Common myeloid progenitor, CD34-positive (primary cell): ENCODE results near the gene OSBPL2.

Experiments
- CTCF ChIA-PET: fragments of 350-600 bp; sonication (Branson Sonifier 250); formaldehyde crosslinking; loops from one replicate; lab custom pipeline; 2021; ENCODE audit warnings: antibody characterized with exemption; lab: Charles Lee
- POLR2A ChIA-PET: fragments of 350-600 bp; sonication (Branson Sonifier 250); formaldehyde crosslinking; loops from one replicate; lab custom pipeline; 2021; ENCODE audit warnings: antibody characterized with exemption; lab: Charles Lee
- DNase-seq, 3 donors: peaks; one replicate each; pipeline versions ENCODE4 v3.0.0 to v3.0.0-alpha.2; 2013
- H3K27ac ChIP-seq, 2 experiments: 1 replicate in 1 of 2; 2 replicates in 1 of 2; pipeline ENCODE4 v1.7.0; 2013; ENCODE audit warnings: inconsistent platforms in 2 of 2, low read length in 2 of 2, mild to moderate bottlenecking in 2 of 2, low read depth in 1 of 2, moderate library complexity in 1 of 2; ENCODE audit not compliant: severe bottlenecking in 2 of 2, insufficient read depth in 1 of 2, poor library complexity in 1 of 2
- H3K27me3 ChIP-seq, 5 experiments: replicated peaks in 2 of 5; 1 replicate in 3 of 5; 2 replicates in 2 of 5; pipeline versions ENCODE4 v1.6.1 to v1.7.0; 2013; ENCODE audit warnings: low read length in 4 of 5, mild to moderate bottlenecking in 2 of 5, moderate library complexity in 2 of 5, inconsistent platforms in 1 of 5; ENCODE audit not compliant: insufficient read depth in 5 of 5, control insufficient read depth in 4 of 5
- H3K36me3 ChIP-seq, 4 experiments: 1 replicate in 2 of 4; 2 replicates in 2 of 4; pipeline versions ENCODE4 v1.6.1 to v1.7.0; 2013; ENCODE audit warnings: low read length in 3 of 4, control low read depth in 1 of 4, mild to moderate bottlenecking in 1 of 4; ENCODE audit not compliant: control insufficient read depth in 4 of 4, insufficient read depth in 4 of 4
- H3K4me1 ChIP-seq, 4 experiments: 1 replicate in 3 of 4; 2 replicates in 1 of 4; pipeline versions ENCODE4 v1.6.1 to v1.7.1; 2013; ENCODE audit warnings: low read length in 3 of 4, mild to moderate bottlenecking in 3 of 4, control low read depth in 1 of 4, inconsistent platforms in 1 of 4, moderate library complexity in 1 of 4; ENCODE audit not compliant: control insufficient read depth in 4 of 4, insufficient read depth in 4 of 4; ENCODE audit errors: control extremely low read depth in 1 of 4
- H3K4me3 ChIP-seq, 7 experiments: 1 replicate in 4 of 7; 2 replicates in 3 of 7; pipeline versions ENCODE4 v1.5.1 to v1.7.0; 2013; ENCODE audit warnings: mild to moderate bottlenecking in 7 of 7, low read length in 6 of 7, moderate library complexity in 6 of 7, inconsistent platforms in 2 of 7, low read depth in 2 of 7, control low read depth in 1 of 7; ENCODE audit not compliant: insufficient read depth in 4 of 7, control insufficient read depth in 1 of 7; ENCODE audit errors: extremely low read depth in 1 of 7
- H3K9me3 ChIP-seq, 5 experiments: 1 replicate in 4 of 5; 2 replicates in 1 of 5; pipeline versions ENCODE4 v1.6.1 to v1.7.1; 2013; ENCODE audit warnings: low read length in 4 of 5, mild to moderate bottlenecking in 2 of 5, inconsistent platforms in 1 of 5, low read depth in 1 of 5, moderate library complexity in 1 of 5; ENCODE audit not compliant: control insufficient read depth in 4 of 5, insufficient read depth in 2 of 5; ENCODE audit errors: control extremely low read depth in 1 of 5
- WGBS: methylation state at CpG from one replicate; pipeline ENCODE4 v1.1.5; 2013; ENCODE audit not compliant: insufficient coverage; 5-methylcytosine and 5-hydroxymethylcytosine counted together

Gene OSBPL2

DNA sequence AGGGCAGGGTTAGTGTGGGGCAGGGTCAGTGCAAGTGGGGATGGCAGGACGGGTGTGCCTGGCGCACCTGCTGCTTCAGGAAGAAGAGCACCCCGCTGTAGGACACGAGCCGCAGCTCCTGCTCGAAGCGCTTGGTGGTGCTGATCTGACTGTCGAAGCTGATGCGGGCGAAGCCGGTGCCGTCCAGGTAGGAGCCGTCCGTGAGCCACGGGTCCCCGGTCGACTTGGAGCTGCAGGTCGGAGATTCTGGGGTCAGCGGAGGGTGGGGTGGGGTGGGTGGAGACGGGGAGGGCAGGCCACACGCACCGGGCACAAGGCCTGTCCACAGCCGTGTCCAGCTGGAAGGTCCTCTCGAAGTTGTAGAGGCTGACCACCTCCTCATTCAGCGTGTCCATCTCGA, 74.7 kb downstream of the OSBPL2 start:
- ChIA-PET CTCF (interaction anchor here (1.7 kb wide), 1 partner anchor 69 kb away, joined by 3 read pairs; no protein-coding TSS in a partner anchor), POLR2A (no interaction called here)
- Histone ChIP-seq H3K4me1 (no peaks in the 10 kb centered on the region), H3K4me3 (no peak overlapping the region), H3K9me3 (no peaks in the 10 kb centered on the region), H3K27ac (no peak overlapping the region), H3K36me3 (peaks cover 2 to 11% (median 7%) of the 10 kb centered on the region in 4 experiments), H3K27me3 (no peaks in the 10 kb centered on the region)
- no peak for DNase-seq
- WGBS: 95% methylated on average over 13 of the region's 26 CpGs

DNA sequence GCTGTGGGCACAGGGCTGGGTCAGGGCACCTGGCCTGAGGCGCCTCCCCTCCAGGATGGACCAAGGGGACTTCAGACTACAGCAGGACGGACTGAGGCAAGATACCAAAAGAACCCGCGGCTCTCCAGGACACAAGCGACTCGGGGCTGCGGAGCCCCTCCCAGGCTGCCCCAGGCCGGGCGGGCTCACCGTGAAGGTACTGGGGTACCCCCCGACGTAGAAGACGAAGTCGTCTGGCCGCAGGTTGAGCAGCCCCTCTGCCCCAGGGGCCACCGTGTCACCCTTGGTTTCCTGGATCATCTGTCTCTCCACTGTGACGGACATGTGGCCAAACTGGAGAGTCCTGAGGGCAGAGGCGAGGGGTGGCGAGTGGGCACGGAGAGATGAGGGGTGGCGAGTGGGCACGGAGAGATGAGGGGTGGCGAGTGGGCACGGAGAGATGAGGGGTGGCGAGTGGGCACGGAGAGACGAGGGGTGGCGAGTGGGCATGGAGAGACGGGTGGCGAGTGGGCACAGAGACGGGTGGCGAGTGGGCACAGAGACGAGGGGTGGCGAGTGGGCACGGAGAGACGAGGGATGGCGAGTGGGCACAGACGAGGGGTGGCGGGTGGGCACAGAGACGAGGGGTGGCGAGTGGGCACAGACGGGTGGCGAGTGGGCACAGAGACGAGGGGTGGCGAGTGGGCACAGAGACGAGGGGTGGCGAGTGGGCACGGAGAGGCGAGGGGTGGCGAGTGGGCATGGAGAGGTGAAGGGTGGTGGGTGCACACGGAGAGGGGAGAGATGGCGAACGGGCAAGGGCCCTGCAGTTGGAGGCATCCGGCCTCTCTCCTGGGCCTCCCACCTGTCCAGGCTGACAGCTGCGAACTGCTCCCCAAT, 75.4 kb downstream of the OSBPL2 start:
- H3K27me3 ChIP-seq: no peaks in the 10 kb centered on the region
- 94% methylated on average over 40 of the region's 55 CpGs for WGBS
- peaks cover 0 to 4% (median 1%) of the 10 kb centered on the region in 4 experiments for H3K36me3 ChIP-seq
- no peak overlapping the region for H3K4me3 ChIP-seq
- no peaks in the 10 kb centered on the region for H3K4me1 ChIP-seq
- no peaks in the 10 kb centered on the region for H3K9me3 ChIP-seq
- DNase-seq: no peak
- POLR2A ChIA-PET: interaction anchor here (0.7 kb wide), 1 partner anchor 69 kb away, joined by 4 read pairs; no protein-coding TSS in a partner anchor
- CTCF ChIA-PET: no interaction called here
- H3K27ac ChIP-seq: no peak overlapping the region

- H3K27ac ChIP-seq: no peak overlapping the region
- CTCF ChIA-PET: no interaction called here
- H3K9me3 ChIP-seq: no peaks in the 10 kb centered on the region
- 96% methylated on average over 12 of the region's 12 CpGs for WGBS
- H3K4me1 ChIP-seq: no peaks in the 10 kb centered on the region
- POLR2A ChIA-PET: interaction anchor here (0.7 kb wide), 1 partner anchor 68 kb away, joined by 4 read pairs; no protein-coding TSS in a partner anchor
- peaks cover 0 to under 1% (median 0%) of the 10 kb centered on the region in 4 experiments for H3K36me3 ChIP-seq
- no peaks in the 10 kb centered on the region for H3K27me3 ChIP-seq
- no peak overlapping the region for H3K4me3 ChIP-seq
- no peak for DNase-seq
These were observed 76.0 kb downstream of the OSBPL2 start for GRCh38 chr20:62314339-62314638.

GRCh38 chr20:62314711-62315302, 76.5 kb downstream of the OSBPL2 start:
- POLR2A ChIA-PET: interaction anchor here (0.7 kb wide), 1 partner anchor 68 kb away, joined by 4 read pairs; no protein-coding TSS in a partner anchor
- no peak overlapping the region for H3K27ac ChIP-seq
- no peaks in the 10 kb centered on the region for H3K36me3 ChIP-seq
- no peak for DNase-seq
- H3K4me1 ChIP-seq: no peaks in the 10 kb centered on the region
- CTCF ChIA-PET: no interaction called here
- H3K9me3 ChIP-seq: no peaks in the 10 kb centered on the region
- no peaks in the 10 kb centered on the region for H3K27me3 ChIP-seq
- H3K4me3 ChIP-seq: no peak overlapping the region
- 96% methylated on average over 25 of the region's 25 CpGs for WGBS

DNA sequence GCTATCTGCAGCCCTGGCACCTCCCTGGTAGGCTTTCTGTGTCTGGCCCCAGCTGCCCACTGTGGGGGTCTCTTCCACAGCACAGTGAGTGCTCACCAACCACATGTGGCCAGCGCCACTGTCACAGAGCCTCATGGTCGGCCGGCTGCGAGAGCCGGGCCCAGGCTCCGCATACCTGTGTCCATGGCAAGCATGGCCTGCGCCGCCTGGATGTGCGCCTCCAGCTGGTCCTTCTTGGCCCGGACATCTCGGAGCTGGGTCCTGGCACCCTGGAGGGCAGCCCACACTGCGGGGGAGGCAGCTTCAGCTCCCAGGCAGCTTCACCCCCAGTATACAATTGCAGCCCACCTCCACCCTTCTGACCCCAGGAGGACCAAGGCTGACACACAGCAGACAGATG, 77.5 kb downstream of the OSBPL2 start:
- Histone ChIP-seq H3K4me1 (no peaks in the 10 kb centered on the region), H3K36me3 (no peaks in the 10 kb centered on the region), H3K27me3 (no peaks in the 10 kb centered on the region), H3K4me3 (no peak overlapping the region), H3K9me3 (no peaks in the 10 kb centered on the region), H3K27ac (no peak overlapping the region)
- CTCF ChIA-PET: interaction anchor here (1.1 to 1.4 kb wide), 2 partner anchors 9 to 15 kb away, joined by 3 read pairs; no protein-coding TSS in a partner anchor
- POLR2A ChIA-PET: no interaction called here
- 95% methylated on average over 10 of the region's 12 CpGs for WGBS
- DNase-seq: no peak

DNA sequence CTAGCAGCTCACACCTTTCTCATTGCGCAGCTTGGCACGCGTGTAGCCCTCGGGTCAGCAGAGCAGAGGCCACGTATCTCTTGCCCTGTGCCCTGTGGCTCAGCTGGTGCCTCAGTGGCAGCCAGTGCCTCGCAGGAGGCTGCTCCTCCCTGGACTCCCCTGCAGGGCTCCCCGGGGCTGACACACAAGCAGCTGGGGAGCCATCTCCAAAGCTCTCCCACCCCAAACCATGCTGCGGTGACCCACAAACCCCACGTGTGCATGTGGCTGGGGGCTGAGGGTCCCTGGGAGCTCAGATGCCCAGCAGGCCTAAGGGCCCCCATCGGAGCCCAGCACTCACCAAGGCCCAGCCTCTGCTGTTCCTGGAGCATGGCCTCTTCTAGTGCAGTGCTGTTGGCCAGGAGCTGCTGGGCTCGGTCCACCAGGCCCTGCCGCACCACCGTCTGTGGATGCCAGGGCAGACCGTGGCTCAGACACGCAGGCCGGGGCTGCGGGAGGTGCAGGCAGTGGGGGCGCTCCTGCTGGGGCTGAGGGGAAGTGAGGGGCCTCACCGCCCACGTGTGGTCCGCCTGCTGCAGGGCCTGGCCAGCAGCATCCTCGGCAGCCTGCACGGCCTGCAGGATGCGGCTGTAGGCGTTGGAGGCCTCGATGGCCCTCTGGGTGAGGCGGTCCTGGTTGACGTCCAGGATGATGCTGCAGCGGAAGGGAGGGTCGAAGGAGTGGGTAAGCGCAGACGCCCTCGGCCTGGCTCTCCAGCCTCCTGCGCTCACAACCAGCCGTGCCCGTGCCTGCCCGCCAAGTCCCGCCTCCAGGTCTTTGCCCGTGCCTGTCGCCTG, 78.2 kb downstream of the OSBPL2 start:
- CTCF ChIA-PET: interaction anchor here (1.1 to 1.4 kb wide), 2 partner anchors 10 to 15 kb away, joined by 3 read pairs; no protein-coding TSS in a partner anchor
- WGBS: 90% methylated on average over 35 of the region's 40 CpGs
- DNase-seq: peak in 1 of 3 donors; percentile 28
- Histone ChIP-seq H3K4me1 (no peaks in the 10 kb centered on the region), H3K27me3 (no peaks in the 10 kb centered on the region), H3K36me3 (no peaks in the 10 kb centered on the region), H3K4me3 (no peak overlapping the region), H3K9me3 (no peaks in the 10 kb centered on the region), H3K27ac (no peak overlapping the region)
- POLR2A ChIA-PET: no interaction called here
